ENCODE measurements around the gene NOS2.
"Not testable (repeated sequence)": the region's sequence is repeated elsewhere in the genome, so short reads cannot be mapped to it uniquely, and the experiment has no call there.

DNA sequence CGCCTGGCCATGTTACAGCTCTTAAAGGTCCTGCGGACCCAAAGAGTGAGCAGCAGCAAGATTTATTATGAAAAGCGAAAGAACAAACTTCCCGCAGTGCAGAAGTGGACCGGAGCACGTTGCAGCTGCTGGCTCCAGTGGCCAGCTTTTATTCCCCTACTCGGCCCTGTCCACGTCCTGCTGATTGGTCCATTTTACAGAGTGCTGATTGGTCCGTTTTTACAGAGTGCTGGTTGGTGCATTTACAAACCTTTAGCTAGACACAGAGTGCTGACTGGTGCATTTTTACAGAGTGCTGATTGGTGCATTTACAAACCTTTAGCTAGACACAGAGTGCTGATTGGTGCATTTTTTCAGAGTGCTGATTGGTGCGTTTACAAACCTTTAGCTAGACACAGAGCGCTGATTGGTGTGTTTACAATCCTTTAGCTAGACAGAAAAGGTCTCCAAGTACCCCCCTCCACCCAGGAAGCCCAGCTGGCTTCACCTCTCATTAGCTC lies 46.5 kb upstream of the NOS2 start:
- TF ChIP-seq CTCF (IDR thresholded peaks at IDR 0.05); ELF4 (CRISPR knock-in tag; IDR thresholded peaks at IDR 0.05; ENCODE audit: low read depth); FOXP1 (CRISPR knock-in tag; IDR thresholded peaks at IDR 0.05; ENCODE audit: borderline replicate concordance); TEAD4 (CRISPR knock-in tag; IDR thresholded peaks at IDR 0.05): not testable (repeated sequence)
- TF ChIP-seq, protein P1, sequence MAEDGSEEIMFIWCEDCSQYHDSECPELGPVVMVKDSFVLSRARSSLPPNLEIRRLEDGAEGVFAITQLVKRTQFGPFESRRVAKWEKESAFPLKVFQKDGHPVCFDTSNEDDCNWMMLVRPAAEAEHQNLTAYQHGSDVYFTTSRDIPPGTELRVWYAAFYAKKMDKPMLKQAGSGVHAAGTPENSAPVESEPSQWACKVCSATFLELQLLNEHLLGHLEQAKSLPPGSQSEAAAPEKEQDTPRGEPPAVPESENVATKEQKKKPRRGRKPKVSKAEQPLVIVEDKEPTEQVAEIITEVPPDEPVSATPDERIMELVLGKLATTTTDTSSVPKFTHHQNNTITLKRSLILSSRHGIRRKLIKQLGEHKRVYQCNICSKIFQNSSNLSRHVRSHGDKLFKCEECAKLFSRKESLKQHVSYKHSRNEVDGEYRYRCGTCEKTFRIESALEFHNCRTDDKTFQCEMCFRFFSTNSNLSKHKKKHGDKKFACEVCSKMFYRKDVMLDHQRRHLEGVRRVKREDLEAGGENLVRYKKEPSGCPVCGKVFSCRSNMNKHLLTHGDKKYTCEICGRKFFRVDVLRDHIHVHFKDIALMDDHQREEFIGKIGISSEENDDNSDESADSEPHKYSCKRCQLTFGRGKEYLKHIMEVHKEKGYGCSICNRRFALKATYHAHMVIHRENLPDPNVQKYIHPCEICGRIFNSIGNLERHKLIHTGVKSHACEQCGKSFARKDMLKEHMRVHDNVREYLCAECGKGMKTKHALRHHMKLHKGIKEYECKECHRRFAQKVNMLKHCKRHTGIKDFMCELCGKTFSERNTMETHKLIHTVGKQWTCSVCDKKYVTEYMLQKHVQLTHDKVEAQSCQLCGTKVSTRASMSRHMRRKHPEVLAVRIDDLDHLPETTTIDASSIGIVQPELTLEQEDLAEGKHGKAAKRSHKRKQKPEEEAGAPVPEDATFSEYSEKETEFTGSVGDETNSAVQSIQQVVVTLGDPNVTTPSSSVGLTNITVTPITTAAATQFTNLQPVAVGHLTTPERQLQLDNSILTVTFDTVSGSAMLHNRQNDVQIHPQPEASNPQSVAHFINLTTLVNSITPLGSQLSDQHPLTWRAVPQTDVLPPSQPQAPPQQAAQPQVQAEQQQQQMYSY (CRISPR knock-in tag; IDR thresholded peaks at IDR 0.05), result not testable (repeated sequence)
- TF ChIP-seq, protein P2, sequence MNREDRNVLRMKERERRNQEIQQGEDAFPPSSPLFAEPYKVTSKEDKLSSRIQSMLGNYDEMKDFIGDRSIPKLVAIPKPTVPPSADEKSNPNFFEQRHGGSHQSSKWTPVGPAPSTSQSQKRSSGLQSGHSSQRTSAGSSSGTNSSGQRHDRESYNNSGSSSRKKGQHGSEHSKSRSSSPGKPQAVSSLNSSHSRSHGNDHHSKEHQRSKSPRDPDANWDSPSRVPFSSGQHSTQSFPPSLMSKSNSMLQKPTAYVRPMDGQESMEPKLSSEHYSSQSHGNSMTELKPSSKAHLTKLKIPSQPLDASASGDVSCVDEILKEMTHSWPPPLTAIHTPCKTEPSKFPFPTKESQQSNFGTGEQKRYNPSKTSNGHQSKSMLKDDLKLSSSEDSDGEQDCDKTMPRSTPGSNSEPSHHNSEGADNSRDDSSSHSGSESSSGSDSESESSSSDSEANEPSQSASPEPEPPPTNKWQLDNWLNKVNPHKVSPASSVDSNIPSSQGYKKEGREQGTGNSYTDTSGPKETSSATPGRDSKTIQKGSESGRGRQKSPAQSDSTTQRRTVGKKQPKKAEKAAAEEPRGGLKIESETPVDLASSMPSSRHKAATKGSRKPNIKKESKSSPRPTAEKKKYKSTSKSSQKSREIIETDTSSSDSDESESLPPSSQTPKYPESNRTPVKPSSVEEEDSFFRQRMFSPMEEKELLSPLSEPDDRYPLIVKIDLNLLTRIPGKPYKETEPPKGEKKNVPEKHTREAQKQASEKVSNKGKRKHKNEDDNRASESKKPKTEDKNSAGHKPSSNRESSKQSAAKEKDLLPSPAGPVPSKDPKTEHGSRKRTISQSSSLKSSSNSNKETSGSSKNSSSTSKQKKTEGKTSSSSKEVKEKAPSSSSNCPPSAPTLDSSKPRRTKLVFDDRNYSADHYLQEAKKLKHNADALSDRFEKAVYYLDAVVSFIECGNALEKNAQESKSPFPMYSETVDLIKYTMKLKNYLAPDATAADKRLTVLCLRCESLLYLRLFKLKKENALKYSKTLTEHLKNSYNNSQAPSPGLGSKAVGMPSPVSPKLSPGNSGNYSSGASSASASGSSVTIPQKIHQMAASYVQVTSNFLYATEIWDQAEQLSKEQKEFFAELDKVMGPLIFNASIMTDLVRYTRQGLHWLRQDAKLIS (CRISPR knock-in tag; IDR thresholded peaks at IDR 0.05; ENCODE audit: borderline replicate concordance), result not testable (repeated sequence)
- TF ChIP-seq, protein P3, sequence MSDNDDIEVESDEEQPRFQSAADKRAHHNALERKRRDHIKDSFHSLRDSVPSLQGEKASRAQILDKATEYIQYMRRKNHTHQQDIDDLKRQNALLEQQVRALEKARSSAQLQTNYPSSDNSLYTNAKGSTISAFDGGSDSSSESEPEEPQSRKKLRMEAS (CRISPR knock-in tag; IDR thresholded peaks at IDR 0.05), result not testable (repeated sequence)

Data from WTC11 (cell line).